Activated CD8-positive, alpha-beta memory T cell treated with anti-CD3 and anti-CD28 coated beads, Interleukin-2, amount 50 U/mL, for 1 hour (primary cell): ENCODE measurements around the gene RGS6.

Experiments used
- DNase-seq: peaks from one replicate; pipeline ENCODE4 v3.0.0-alpha.2; 2020; ENCODE audit errors: extremely low read depth

RGS6 gene

DNA sequence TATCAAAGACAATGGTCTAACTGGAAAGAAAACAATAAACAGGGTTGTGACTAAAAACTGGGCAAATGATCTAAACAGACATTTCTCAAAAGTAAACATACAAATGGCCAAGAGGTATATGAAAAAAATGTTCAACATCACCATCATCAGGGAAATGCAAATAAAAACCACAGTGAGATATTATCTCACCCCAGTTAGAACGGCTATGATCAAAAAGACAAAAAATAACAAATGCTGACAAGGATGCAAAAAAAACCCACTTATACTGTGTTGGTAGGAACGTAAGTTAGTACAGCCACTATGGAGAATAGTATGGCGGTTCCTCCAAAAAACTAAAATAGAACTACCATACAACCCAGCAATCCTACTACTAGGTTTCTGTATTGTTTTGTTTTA lies 470.1 kb downstream of the RGS6 start:
- no peak for DNase-seq

DNA sequence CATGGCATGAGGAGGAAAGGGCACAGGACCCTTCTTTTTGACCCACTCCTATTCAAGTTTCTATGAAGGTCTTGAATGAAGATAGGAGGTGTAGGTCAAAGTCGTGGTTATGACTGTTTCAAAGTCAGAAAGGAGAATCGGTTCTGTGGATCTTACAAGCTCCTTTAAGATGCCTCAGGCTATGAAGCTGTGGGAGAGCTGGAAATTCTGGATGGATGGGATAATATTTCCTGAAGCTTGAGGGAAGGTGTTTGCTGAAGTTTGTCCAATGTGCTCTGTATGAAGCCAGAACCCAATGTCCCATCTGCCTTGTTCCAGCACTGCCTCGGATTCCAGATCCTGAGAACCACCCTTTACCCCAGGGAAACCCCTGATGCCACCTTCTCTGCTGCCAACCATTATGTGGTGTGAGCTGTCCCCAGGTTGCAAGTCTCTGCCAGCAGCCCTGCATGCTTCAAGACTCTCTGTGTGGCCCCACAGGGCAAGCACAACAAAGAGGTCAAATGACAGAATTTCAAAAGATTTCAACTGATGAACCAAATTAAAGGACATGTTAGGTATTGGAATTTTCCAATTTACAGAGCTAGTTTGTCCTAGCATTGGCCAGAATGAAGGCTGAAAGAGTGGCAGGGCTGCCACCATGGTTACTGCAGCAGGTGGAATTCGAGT lies 472.0 kb downstream of the RGS6 start:
- DNase-seq: no peak

DNA sequence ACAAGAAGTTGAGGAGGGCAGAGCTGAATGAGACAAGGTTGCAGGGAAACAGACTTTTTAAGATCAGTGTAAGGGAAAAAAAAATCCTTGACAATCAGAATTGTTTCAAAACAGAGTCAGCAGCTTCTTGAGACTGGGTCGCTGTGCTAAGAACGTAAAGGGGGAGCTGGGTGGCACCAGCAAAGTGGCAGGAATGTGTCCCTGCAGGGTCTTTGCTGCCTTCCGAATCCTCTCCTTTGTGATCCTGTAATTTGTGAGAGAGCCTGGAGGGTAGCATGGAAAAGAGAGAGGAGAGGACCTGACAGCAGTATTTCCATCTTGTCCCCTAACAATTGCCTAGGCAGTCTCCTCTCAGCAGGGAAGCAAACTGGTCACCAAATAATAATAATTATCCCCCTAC lies 472.8 kb downstream of the RGS6 start:
- DNase-seq: no peak

DNA sequence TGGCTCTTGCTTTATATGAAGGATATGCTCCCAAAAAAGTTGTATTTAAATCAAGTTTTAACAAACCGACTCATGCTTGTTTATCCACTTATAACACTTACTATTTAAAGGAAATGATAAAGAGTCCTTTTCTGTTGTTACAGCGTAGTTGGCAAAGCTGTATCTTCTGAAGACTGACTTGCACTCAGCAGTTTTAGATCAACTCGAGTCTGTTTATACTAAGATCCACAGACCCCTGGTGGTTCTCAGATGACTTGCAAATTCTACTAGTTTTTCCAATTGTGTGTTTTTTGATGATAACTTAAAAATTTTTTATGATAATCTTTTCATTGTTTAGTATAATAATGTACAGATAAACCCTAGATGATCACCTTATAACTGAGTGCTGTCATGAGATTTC lies 475.8 kb downstream of the RGS6 start:
- DNase-seq: no peak

DNA sequence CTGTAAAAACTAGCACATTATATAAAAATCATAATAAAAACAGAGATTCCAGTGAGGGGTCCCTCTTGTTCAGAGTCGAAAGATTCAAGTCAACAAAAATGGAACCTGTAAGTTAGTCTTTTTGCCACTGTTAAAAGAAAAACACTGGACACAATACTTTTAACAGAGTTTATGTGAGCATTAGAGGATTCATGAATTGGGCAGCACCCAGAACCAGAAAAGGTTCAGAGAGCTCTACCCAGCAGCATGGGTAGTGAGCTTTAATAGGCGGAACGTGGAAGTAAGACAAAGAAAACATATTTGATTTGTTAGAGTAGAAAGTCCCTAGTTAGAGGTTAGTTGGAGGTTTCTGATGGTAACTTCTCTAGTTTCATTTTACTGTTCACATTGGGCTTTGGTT lies 476.8 kb downstream of the RGS6 start:
- no peak for DNase-seq

DNA sequence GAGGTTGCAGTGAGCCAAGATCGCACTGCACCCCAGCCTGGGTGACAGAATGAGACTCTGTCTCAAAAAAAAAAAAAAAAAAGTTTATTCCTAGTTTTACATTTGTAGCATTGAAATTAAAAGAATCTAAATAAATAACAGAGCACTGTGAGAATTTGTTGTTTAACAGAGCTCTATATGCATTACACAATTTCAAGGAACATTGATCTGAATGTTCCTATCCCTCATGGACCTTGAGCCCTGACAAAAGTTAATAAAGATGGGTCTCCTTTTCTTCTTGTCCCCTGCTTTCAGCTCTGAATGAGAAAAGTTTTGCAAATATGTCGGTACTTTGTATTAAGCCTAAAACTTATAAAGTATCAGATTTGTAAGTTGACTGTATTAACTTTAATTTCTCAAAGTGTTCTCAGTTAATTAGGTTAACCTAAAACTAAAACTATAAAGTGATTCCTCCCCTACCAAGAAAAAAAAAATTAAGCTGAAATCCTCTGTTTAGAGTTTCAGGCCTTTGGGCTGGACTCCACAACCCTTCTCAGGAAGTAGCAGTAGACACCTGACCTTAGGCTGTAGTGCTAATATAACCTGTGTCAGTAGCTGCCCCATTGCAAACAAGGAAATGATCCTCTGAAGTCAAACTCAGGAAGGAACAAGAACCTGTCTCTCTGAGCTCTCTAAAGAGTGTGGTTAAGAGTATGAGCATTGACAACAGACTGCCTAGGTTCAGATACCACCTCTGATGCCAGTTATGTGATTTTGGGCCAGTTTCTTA lies 484.0 kb downstream of the RGS6 start:
- DNase-seq: no peak

DNA sequence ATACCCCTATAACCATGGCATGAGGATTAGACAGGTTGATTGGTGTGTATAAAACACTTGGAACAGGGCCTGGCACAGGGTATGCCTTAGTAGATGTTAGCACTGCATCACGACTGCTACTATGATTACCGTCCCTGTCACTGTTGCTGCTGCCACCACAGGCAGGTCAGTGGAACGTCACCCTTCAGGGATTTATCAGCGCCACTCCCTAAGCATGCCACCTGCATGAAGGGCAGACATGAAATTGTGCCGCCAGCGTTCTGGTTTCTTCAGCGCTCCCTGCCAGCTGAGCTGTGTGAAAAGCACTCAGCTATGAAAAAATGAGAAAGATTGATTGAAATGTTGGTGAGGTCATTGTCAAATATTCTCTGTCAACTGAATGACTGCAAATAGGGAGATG lies 484.7 kb downstream of the RGS6 start:
- no peak for DNase-seq

DNA sequence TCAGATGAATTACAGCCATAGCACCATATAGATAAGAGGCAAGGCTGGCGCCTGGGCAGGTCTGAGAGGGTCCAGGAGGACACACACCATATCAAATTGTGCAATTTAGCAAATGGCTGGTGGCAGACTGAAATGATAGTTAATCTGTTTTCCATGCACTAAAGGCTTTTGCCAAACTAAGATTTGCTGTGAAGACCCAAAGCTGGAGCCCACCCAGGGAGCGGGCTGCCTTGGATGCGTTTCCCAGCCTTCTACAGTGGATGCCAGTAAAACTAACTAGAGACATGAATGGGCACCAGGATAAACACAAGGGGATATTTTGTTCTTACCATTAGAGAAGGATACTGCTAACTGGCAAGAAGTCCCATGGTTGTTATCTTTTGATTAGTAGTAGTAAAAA lies 486.6 kb downstream of the RGS6 start:
- DNase-seq: no peak

DNA sequence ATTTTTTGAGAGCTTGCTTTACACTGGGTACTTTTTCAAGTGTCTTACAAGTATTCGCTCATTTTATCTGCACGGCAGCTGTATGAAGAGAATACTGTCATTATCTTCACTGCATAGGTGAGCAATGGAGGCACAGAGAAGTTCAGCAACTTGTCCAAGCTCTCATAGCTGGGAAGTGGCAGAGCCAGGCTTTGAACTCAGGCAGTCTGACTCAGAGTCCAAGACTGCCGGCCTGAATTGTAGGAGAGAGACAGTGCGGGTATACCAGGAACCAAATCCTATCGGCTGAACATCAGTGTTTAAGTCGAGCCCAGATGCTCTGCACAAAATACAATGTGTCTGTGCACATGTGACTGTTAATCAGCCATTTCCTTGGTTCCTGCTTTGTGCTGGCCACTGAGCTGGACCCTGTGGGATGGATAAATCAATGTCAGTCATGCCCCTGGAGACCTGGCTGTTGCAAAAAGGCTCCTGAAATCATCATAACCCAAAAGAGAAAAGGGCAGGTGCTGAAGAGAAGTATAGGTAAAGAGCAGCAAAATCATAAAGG lies 487.1 kb downstream of the RGS6 start:
- no peak for DNase-seq

DNA sequence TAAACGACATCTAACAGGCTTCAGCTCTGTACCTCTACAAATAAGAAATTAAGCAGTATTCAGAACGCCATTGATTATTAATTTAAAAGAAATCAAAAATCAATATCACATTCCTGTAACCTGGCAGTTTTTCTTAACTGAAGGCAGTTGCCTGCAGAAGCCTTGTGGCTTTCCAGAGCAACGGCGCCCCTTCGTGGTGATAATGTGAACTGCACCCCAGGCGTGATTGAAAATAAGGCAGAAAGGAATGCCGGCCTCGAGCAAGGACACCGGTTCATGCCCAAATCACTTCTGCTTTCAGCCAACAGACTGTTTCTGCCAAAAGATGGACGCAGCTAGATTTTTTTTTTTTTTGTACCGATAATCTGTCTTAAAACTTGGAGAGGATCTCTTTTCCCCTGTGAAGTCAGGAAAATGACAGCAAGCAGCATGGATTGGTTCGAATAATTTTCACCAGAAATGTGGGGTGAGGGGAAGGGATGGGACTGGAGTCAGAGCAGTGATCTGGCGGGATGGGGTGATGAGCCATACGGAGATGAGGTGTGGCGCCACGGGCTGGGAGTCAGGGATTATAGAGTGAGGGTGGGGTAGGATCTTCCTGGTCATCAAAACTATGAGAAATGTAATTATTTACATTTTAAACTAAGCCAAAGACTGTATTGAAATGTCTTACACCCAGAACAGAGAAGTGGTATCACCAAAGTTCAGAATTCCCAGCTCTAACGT lies 488.7 kb downstream of the RGS6 start:
- no peak for DNase-seq

DNA sequence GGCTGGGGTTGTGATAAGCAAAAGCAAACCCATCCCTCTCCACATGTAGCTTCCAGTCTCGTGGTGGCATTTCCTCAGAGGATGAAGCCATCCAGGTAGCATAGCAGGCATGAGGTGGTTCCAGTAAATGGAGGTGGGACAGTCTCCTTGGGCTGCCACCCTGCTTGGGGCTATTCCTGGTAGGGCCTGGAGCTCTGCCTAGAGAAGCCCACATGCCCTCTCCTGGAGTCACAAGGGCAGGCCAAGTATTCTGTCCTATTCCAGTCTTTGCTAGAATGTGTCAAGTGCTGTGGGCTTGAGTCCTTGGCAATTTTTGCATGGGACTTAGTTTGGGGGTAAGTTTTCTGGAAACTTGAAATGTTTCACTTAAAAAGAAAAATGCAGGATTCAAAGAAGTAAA lies 491.7 kb downstream of the RGS6 start:
- no peak for DNase-seq

DNA sequence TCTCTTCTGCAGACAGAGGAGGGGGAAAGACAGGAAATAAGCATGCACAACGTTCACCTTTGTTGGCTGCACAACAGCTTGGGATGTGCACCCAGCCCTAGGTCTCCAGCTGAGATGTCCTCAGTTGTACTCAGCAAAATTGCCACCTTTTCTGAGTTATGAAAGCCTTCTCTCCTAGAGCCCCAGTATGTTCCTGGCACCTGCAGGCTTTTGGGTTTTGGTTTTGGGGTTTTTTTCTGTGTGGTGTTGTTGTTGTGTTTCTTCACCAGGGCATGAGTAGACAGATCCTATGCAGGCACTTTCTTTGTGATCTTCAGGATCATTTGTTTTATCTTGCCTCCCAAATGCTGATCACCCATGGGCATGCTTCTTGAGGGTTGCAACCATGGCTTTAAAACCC lies 498.2 kb downstream of the RGS6 start:
- no peak for DNase-seq

DNA sequence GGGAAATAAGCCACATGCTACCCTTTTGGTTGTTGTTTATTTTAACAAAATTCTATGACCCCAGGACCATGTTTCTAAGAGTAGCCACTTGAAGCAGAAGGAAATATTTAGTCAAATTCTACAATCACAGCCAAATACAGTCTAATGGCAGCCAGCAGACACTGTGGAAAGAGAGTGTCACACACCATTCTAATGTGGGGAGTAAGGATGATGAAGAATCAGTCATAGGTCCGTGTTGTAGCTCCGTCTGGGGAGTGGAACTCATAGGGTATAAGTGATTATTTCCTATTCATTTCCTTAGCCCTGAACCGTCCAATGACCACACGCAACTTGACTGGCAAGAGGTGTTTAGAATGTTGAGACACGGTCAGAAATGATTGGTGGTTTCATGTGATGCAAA lies 500.5 kb downstream of the RGS6 start:
- DNase-seq: no peak

DNA sequence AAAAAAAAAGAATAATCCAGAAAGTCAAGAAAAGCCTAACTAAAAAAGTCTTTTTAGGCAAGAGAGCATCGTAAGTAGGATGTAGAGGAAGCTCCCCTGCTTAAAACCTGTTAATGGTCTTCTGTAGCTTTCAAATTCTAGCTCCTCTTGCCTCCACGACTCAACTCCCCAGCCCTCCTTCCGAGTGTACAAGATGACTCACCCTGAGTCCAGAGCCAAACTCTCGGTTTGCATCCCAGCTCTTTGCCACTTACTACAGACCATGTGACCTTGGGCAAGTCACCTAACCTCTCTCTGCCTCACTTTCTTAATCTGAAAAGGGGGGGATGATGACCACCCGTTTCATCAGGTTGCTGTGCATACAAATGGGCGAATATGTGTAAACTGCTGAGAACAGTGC lies 501.3 kb downstream of the RGS6 start:
- no peak for DNase-seq

DNA sequence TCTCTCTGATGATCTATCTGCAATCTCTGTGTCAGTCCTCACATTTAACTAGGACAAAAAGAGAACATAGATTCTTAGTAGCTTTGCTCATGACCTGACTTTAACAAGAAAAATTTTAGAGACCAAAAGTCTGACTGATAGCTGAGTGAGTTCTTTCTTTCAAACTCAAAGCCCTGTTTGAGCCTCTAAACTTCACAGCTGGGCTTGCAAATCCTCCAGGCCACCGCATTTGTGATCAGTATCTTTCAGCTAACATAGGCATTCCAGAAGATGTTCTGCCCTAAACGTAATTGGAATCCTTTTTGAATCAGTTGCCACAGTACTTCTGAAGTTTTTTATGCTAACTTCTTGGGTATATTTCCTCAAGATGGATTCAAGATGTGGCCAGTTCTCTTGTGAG lies 502.6 kb downstream of the RGS6 start:
- DNase-seq: no peak

DNA sequence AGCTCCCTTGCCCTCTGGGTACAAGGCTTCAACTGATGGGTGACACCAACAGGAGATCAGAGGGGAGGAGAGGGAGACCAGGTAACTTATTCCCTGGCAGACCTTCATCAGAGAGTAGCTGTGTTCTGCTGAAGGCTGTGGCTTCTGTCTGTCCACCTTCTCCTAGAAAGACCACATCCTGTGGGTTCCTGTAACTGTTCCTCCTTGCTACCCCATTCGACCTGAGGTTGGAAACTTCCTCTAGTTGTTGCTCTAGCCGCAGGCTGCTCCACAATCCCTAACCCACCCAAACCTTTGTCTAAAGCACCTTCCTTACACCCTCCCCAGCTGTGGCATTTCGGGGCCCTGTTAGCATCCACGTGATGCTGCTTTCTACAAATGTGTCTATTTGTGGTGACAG lies 507.5 kb downstream of the RGS6 start:
- DNase-seq: no peak

DNA sequence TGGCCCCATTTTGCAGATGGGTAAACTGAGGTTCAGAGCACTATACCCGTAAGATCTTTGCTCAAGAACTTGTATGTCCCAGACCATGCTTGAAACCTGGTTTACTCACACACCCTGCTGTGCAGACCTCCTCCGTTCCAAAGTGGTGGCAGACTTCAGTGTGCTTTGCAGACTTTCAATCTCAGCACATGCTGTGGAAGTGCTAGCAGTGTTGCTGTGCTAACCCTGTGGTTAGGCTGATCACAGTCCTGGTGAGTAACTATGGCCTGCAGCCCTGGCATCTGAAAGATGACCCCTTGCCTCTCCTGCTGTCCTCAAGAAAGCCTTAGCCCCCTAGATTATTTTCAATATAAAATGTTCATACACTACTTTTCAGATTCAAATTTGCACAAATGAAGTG lies 511.0 kb downstream of the RGS6 start:
- DNase-seq: no peak

DNA sequence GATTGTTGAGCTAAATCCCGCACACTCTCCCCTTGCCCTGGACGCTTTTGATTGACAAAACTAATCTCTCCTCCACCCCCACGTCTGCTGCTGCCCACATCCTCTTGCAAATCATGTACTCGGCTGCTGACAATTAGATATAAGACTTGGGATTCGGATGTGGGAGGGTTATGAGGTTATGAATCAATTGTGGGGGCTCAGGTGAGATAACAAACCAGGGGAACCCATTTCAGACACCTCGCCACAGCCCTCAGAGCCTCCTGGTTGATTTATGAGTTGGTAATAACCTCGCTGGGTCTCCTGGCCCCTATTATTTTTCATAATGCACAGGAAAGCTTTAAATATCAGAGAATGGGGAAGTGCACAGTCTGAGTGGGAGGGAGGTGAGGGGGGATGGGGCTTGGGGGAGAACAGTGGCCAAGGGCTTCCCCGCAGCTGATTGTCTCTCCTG lies 511.8 kb downstream of the RGS6 start:
- DNase-seq: no peak

DNA sequence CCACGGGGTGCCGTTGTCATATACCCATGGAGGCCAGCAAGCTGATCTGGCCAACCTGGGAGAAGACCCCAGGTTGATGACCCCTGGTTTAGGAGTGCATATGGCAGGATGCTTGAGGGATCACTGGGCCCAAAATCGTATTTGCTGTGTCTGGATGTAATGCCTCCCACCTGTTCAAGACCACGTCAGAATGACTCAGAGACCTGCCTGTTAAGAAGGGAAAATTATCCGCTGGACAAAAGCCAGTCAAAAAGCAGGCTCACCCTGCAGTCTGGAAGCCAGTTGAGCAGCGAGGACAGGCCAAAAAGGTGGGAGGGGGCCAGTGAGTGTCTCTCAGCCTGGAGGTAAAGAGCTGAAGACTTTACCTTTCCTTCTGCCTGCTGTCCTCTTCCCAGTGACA lies 512.5 kb downstream of the RGS6 start:
- no peak for DNase-seq

DNA sequence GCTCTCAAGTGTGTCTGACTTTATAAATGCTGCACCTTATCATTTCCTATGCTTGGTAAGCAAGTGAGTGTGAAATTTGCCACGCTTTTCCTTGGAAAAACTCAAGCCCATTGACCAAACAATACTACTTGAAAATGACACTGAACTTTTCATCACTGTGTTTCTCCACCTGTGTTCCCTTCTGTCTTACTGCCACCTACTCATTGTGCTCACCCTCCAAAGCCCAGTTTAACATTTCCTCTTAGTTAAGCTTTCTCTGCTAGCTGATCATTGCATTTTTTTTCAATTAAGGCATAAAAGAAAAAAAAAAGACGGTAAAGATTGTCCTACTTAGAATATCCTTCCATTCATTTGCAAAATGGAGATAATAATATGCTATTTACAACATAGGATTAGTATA lies 516.0 kb downstream of the RGS6 start:
- no peak for DNase-seq

DNA sequence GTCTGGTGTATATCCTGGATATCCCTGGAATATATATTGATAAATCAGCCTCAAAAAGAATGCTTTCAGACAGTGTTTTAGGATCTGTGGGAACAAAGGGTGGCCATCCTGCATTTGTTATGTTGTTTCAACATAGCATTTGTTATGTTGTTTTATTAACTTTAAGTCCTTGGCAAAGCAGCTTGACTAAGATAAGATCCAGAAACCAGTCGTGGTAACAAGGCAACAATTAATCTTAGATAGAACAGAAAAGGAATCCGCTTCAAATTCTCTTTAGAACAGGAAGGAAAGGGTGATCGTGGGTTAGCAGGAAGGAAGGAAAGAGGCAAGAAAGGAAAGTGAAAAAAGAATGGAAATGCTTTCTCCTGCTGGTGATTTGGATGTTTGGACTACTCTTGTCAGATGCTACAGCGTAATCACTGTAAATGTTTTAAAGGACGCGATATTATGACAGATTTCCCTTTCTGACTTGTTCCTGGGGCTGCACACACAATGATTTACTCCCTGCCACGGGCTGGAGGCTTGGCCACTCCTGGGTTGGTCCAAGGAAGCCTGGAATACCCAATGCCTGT lies 518.3 kb downstream of the RGS6 start:
- DNase-seq: no peak
